Stomach (tissue), 4 donors: ENCODE results near the gene DEPDC7.

Experiments
- CTCF ChIP-seq, 7 experiments: fragments of 450-650 bp in 4 of 7; fragments of 200-600 bp in 3 of 7; sonication (generic) in 3 of 7; IDR thresholded peaks; one replicate each; pipeline ENCODE4 v1.5.1; 2016 to 2019; ENCODE audit warnings: antibody characterized with exemption in 7 of 7, control low read depth in 2 of 7, mild to moderate bottlenecking in 1 of 7
- EP300 ChIP-seq: sonication (generic); formaldehyde crosslinking; IDR thresholded peaks from one replicate; pipeline ENCODE4 v1.6.1; 2017; ENCODE audit warnings: antibody characterized with exemption
- POLR2AphosphoS5 ChIP-seq, 3 donors: sonication (generic); formaldehyde crosslinking; IDR thresholded peaks; one replicate each; pipeline ENCODE4 v1.6.1; 2016; ENCODE audit warnings: antibody characterized with exemption in 3 of 3

GRCh38 chr11:33017478-33017877 lies 1.8 kb downstream of the DEPDC7 start:
- TF ChIP-seq CTCF (IDR thresholded peaks at IDR 0.05): no peak
- no peak for TF ChIP-seq POLR2AphosphoS5 (IDR thresholded peaks at IDR 0.05)
- no peak for TF ChIP-seq EP300
